IgD-negative memory B cell (primary cell): ENCODE data around the gene RASSF8. TPM values are rescaled to one million over a fixed set of nuclear protein-coding genes. Genes with fewer than 3 reads are reported as not detected.
"Not testable (repeated sequence)": the region's sequence is repeated elsewhere in the genome, so short reads cannot be mapped to it uniquely, and the experiment has no call there.

Experiments used
- H3K27ac Mint-ChIP-seq, 3 donors: one replicate each; pipeline ENCODE4 v1.8.0; 2020 to 2022; ENCODE audit warnings: mild to moderate bottlenecking in 3 of 3, mixed read lengths in 3 of 3, moderate library complexity in 1 of 3
- H3K27me3 Mint-ChIP-seq: one replicate; pipeline ENCODE4 v1.8.0; 2021; ENCODE audit warnings: mixed read lengths
- H3K36me3 Mint-ChIP-seq: one replicate; pipeline ENCODE4 v1.8.0; 2020; ENCODE audit warnings: mild to moderate bottlenecking, mixed read lengths
- H3K4me1 Mint-ChIP-seq, 3 donors: one replicate each; pipeline ENCODE4 v1.8.0; 2020 to 2022; ENCODE audit warnings: mixed read lengths in 3 of 3, mild to moderate bottlenecking in 1 of 3
- H3K4me3 Mint-ChIP-seq, 4 donors: one replicate each; pipeline ENCODE4 v1.8.0; 2020 to 2022; ENCODE audit warnings: mild to moderate bottlenecking in 4 of 4, mixed read lengths in 4 of 4, moderate library complexity in 3 of 4
- H3K9me3 Mint-ChIP-seq, 3 donors: one replicate each; pipeline ENCODE4 v1.8.0; 2020 to 2021; ENCODE audit warnings: mixed read lengths in 3 of 3, mild to moderate bottlenecking in 1 of 3
- polyA plus RNA-seq: library from polyadenylated mRNA; unstranded; fragments of 300-500 nt; fragmentation: Illumina TruSeq; gene quantifications from one replicate; pipeline ENCODE4 v1.2.3, GENCODE V29; 2021

The RASSF8 gene
- polyA plus RNA-seq, 1 donor from 2014 or later = not detected

GRCh38 chr12:26037615-26038220 lies 79.2 kb downstream of the RASSF8 start:
- Mint-ChIP-seq H3K36me3 (no peaks in the 10 kb centered on the region), H3K9me3 (no peaks in the 10 kb centered on the region), H3K27me3 (no peaks in the 10 kb centered on the region), H3K27ac (no peak overlapping the region), H3K4me1 (peaks cover 0 to 2% (median 0%) of the 10 kb centered on the region in 3 donors), H3K4me3 (no peak overlapping the region)

DNA sequence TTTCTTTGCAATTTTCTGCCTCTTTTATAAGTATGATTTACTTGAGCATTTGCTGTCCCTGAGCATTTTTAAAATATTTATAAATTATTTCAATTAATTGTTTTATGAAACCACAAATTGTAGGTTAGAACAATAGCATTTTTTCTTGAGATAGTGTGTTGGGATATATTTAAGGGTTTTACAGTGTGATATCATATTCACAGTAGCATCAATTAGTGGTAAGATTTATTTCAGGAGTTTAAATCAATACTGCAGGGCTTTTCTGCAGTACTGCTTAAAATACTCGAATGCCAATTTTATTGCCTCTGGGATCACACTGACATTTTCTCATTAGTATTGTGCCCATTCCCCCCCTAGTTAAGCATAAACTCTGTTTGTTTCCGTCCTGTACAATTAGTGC lies 84.2 kb downstream of the RASSF8 start:
- Mint-ChIP-seq H3K27me3 (peaks cover 2% of the 10 kb centered on the region), H3K9me3 (no peaks in the 10 kb centered on the region), H3K36me3 (no peaks in the 10 kb centered on the region), H3K4me1 (no peaks in the 10 kb centered on the region), H3K4me3 (no peak overlapping the region), H3K27ac (peak overlapping the region in 1 of 3 donors; percentile 48)

DNA sequence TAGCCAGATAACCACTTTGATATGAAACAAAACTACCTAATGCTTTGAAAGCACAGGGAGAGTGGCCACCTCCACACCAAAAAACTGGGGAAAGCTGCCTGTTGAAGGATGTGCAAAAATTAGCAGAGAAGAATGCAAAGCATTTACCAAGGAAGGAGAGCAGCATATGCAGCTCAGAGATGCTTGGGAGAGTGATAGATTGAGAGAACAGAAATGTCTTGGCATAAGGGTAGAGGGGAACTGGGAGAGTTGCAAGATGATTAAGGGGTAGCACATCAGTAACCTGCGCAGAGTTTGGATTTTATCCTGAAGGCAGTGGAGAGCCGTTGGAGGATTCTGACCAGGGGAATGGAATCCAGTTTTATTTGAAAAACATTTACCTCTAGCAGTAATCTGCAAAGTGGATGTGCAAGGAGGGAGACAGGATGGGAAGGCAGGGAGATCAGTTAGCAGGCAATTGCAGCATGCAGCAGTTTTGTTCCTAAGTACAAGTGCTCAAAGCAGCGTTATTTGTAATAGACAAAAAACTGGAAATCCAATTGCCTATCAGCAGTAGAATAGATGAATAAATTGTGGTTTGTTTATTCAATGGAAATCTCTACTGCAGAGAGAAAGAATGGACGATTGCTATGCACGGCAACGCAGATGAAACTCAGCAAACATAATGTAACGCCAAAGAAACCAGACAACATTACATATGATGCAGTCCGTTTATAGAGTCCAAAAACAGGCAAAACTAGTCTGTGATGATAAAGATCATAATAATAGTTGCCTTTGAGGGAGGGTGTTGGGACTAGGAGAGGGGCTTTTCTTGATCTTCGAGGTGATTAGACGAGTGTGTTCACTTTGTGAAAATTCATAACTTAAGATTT lies 84.9 kb downstream of the RASSF8 start:
- Mint-ChIP-seq H3K27me3 (peaks cover 2% of the 10 kb centered on the region), H3K4me3 (no peak overlapping the region), H3K4me1 (no peaks in the 10 kb centered on the region), H3K27ac (peak overlapping the region in 1 of 3 donors; percentile 48), H3K36me3 (no peaks in the 10 kb centered on the region), H3K9me3 (no peaks in the 10 kb centered on the region)

- Mint-ChIP-seq H3K27ac (no peak overlapping the region), H3K36me3 (no peaks in the 10 kb centered on the region), H3K4me3 (no peak overlapping the region)
These were observed 85.5 kb downstream of the RASSF8 start for GRCh38 chr12:26044007-26044394.

DNA sequence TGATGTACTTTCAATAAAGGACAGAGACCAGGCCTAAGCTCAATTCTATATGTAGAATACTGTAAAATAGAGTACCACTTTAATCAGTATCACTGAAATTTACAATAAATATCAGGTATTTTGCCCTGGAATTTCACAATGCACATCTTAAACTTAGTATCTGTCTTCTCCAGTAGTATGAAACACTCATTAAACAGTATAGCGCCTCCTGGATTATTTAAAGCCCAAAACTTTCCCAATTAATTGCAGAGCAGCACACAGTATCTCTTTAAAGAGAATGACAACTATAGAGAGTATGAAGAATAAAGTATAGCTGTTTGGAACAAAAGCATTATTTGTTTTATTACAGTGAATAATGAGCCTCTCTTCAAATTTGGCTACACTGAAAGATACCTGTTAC lies 86.1 kb downstream of the RASSF8 start:
- H3K4me1 Mint-ChIP-seq = no peaks in the 10 kb centered on the region
- no peak overlapping the region for H3K4me3 Mint-ChIP-seq
- H3K9me3 Mint-ChIP-seq = no peaks in the 10 kb centered on the region
- peaks cover 2% of the 10 kb centered on the region for H3K27me3 Mint-ChIP-seq
- no peaks in the 10 kb centered on the region for H3K36me3 Mint-ChIP-seq
- H3K27ac Mint-ChIP-seq = no peak overlapping the region

More at GRCh38 chr12:26044007-26044394, 85.5 kb downstream of the RASSF8 start:
- Mint-ChIP-seq H3K9me3 (no peaks in the 10 kb centered on the region), H3K27me3 (peaks cover 2% of the 10 kb centered on the region), H3K4me1 (no peaks in the 10 kb centered on the region)

- Mint-ChIP-seq H3K36me3 (no peaks in the 10 kb centered on the region), H3K4me3 (no peak overlapping the region), H3K27ac (no peak overlapping the region), H3K4me1 (no peaks in the 10 kb centered on the region), H3K27me3 (peaks cover 2% of the 10 kb centered on the region), H3K9me3 (no peaks in the 10 kb centered on the region)
These were observed 87.7 kb downstream of the RASSF8 start for GRCh38 chr12:26046203-26046602.

- H3K9me3 Mint-ChIP-seq = no peaks in the 10 kb centered on the region
- H3K27me3 Mint-ChIP-seq = peaks cover 2% of the 10 kb centered on the region
- H3K27ac Mint-ChIP-seq = no peak overlapping the region
- no peaks in the 10 kb centered on the region for H3K36me3 Mint-ChIP-seq
- H3K4me1 Mint-ChIP-seq = no peaks in the 10 kb centered on the region
- H3K4me3 Mint-ChIP-seq = no peak overlapping the region
These were observed 88.4 kb downstream of the RASSF8 start for GRCh38 chr12:26046906-26047305.

DNA sequence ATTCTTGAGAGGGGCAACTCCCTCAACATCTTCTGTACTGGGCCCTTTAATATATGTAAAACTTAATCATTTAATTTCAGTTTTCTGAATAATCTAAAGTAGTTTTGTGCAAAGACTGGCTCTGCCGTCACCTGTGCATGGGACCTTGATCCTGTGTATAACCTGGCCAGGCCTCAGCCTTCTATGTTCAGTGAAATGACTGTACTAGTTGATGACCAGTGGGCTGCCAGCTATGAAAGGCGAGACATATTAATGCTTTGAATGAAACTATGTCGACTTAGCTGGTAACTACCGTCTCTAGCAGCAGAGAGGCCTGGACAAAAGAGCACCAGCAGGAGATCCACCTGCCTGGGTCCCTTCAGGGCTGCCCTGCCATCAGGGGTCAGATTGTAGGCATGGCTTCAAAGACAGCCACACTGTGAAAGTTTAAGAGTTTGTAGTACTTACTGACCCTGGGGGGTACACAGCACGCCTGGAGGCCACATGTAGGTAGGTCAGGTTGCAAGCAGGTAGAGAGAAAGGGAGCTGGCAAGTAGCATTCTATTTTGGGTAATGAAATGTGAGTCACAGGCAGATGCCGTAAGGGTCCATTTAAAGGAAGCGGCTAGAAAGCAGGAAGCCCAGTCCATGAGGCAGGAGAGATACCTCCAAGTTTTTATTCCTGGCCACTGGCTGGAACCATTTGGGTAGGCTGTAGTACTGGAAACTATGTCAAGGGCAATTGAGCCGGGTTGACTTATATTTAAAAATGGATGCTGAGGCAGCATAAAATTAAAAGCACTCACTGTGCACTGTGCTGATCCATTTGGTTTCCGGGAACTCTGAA lies 89.1 kb downstream of the RASSF8 start:
- no peaks in the 10 kb centered on the region for H3K36me3 Mint-ChIP-seq
- no peaks in the 10 kb centered on the region for H3K4me1 Mint-ChIP-seq
- H3K27me3 Mint-ChIP-seq = peaks cover 2% of the 10 kb centered on the region
- H3K9me3 Mint-ChIP-seq = no peaks in the 10 kb centered on the region
- H3K4me3 Mint-ChIP-seq = no peak overlapping the region
- H3K27ac Mint-ChIP-seq = no peak overlapping the region

GRCh38 chr12:26052652-26053051 lies 94.2 kb downstream of the RASSF8 start:
- Mint-ChIP-seq H3K27ac (no peak overlapping the region), H3K36me3 (no peaks in the 10 kb centered on the region), H3K27me3 (peaks cover under 1% of the 10 kb centered on the region), H3K4me3 (no peak overlapping the region), H3K4me1 (no peaks in the 10 kb centered on the region), H3K9me3 (no peaks in the 10 kb centered on the region)

- H3K4me1 Mint-ChIP-seq = peaks cover 0 to 3% (median 2%) of the 10 kb centered on the region in 3 donors
- no peaks in the 10 kb centered on the region for H3K9me3 Mint-ChIP-seq
- H3K36me3 Mint-ChIP-seq = no peaks in the 10 kb centered on the region
- H3K27me3 Mint-ChIP-seq = peaks cover 1% of the 10 kb centered on the region
- no peak overlapping the region for H3K4me3 Mint-ChIP-seq
- no peak overlapping the region for H3K27ac Mint-ChIP-seq
These were observed 95.9 kb downstream of the RASSF8 start for GRCh38 chr12:26054383-26054782.

DNA sequence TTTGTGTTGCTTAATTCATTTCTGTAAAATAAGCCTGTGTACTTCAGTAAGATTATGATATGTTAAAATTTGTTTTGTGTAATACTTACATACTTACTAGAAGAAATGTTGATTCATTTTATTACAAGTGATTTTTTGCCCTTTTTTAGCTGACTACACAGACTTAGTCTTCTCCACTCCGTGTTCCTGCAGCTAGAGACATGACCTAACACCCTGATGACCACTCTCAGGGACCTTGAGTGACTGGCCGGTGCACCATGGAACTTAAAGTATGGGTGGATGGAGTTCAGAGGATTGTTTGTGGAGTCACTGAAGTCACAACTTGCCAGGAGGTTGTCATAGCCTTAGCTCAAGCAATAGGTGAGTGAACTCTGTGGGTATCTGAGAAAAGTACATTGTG lies 96.6 kb downstream of the RASSF8 start:
- Mint-ChIP-seq H3K27ac (no peak overlapping the region), H3K36me3 (no peaks in the 10 kb centered on the region), H3K9me3 (no peaks in the 10 kb centered on the region), H3K4me3 (no peak overlapping the region), H3K27me3 (peaks cover 1% of the 10 kb centered on the region), H3K4me1 (peaks cover 0 to 3% (median 2%) of the 10 kb centered on the region in 3 donors)

- H3K36me3 Mint-ChIP-seq = no peaks in the 10 kb centered on the region
- H3K27me3 Mint-ChIP-seq = peaks cover 1% of the 10 kb centered on the region
- peaks cover 0 to 3% (median 2%) of the 10 kb centered on the region in 3 donors for H3K4me1 Mint-ChIP-seq
- H3K27ac Mint-ChIP-seq = no peak overlapping the region
- no peaks in the 10 kb centered on the region for H3K9me3 Mint-ChIP-seq
- H3K4me3 Mint-ChIP-seq = no peak overlapping the region
These were observed 97.9 kb downstream of the RASSF8 start for GRCh38 chr12:26056335-26056734.

GRCh38 chr12:26057271-26057670 lies 98.8 kb downstream of the RASSF8 start:
- not testable (repeated sequence) for H3K27ac Mint-ChIP-seq, H3K4me3 Mint-ChIP-seq, H3K27me3 Mint-ChIP-seq, H3K9me3 Mint-ChIP-seq, H3K36me3 Mint-ChIP-seq, H3K4me1 Mint-ChIP-seq

- Mint-ChIP-seq H3K27me3 (peaks cover 1% of the 10 kb centered on the region), H3K36me3 (no peaks in the 10 kb centered on the region), H3K4me1 (peaks cover 0 to 3% (median 2%) of the 10 kb centered on the region in 3 donors), H3K4me3 (no peak overlapping the region), H3K9me3 (no peaks in the 10 kb centered on the region), H3K27ac (no peak overlapping the region)
These were observed 99.8 kb downstream of the RASSF8 start for GRCh38 chr12:26058308-26058707.

DNA sequence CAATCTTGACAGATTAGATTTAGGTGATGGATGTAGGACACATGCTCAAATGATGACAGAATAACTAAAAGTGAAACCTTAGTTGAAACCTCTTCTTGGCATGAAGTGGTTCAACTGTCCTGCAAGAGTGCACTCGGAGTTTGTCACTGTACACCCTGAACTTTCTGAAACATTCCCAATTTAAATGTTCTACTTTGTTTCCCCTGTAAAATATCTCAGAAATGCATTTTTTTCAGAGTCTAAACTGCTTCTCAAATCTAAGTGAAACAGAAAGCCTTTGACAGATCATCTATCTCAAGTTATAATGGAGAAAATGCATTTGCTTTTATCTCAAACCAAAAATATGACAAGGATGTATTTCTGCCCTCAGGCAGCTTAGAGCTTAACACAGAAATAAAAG lies 100.3 kb downstream of the RASSF8 start:
- Mint-ChIP-seq H3K36me3 (no peaks in the 10 kb centered on the region), H3K4me1 (peaks cover 0 to 3% (median 2%) of the 10 kb centered on the region in 3 donors), H3K27ac (no peak overlapping the region), H3K4me3 (no peak overlapping the region), H3K9me3 (no peaks in the 10 kb centered on the region), H3K27me3 (peaks cover 1% of the 10 kb centered on the region)
